MM.1S (cell line): ENCODE measurements around the gene WFDC12.
A peak's percentile ranks its signal among the peaks of the same experiment; 100 is the strongest.

Experiments
- DNase-seq: peaks from one replicate; pipeline ENCODE4 v3.0.0-alpha.2; 2015
- H2AFZ ChIP-seq: fragments of 300-600 bp; sonication (generic); 2 replicates; pipeline ENCODE4 v1.6.0; 2016; ENCODE audit warnings: antibody characterized with exemption, low read length
- H3F3A ChIP-seq: fragments of 300-600 bp; sonication (generic); 2 replicates; pipeline ENCODE4 v1.6.1; 2016; ENCODE audit warnings: mild to moderate bottlenecking, antibody characterized with exemption, low read length, moderate library complexity, mixed read lengths; ENCODE audit not compliant: insufficient read depth
- H3K27ac ChIP-seq: fragments of 300-600 bp; sonication (generic); 2 replicates; pipeline ENCODE4 v1.5.1; 2016; ENCODE audit warnings: mild to moderate bottlenecking, low read length
- H3K27me3 ChIP-seq: fragments of 300-600 bp; sonication (generic); replicated peaks from 2 replicates; pipeline ENCODE4 v1.6.0; 2016; ENCODE audit warnings: low read length; ENCODE audit not compliant: insufficient read depth
- H3K36me3 ChIP-seq: fragments of 300-600 bp; sonication (generic); replicated peaks from 2 replicates; pipeline ENCODE4 v1.6.1; 2016; ENCODE audit warnings: mild to moderate bottlenecking, low read length, mixed read lengths; ENCODE audit not compliant: insufficient read depth
- H3K4me1 ChIP-seq: fragments of 300-600 bp; sonication (generic); 2 replicates; pipeline ENCODE4 v1.6.1; 2016; ENCODE audit warnings: low read length, mixed read lengths
- H3K4me2 ChIP-seq: fragments of 300-600 bp; sonication (generic); 2 replicates; pipeline ENCODE4 v1.6.0; 2016; ENCODE audit warnings: low read depth, low read length
- H3K4me3 ChIP-seq: fragments of 300-600 bp; sonication (generic); 2 replicates; pipeline ENCODE4 v1.5.1; 2016; ENCODE audit warnings: low read length, mixed read lengths
- H3K79me2 ChIP-seq: fragments of 300-600 bp; sonication (generic); 2 replicates; pipeline ENCODE4 v1.6.1; 2016; ENCODE audit warnings: mixed run types, low read length, mixed read lengths
- H3K9ac ChIP-seq: fragments of 300-600 bp; sonication (generic); 2 replicates; pipeline ENCODE4 v1.6.1; 2016; ENCODE audit warnings: low read length, mixed read lengths
- H3K9me2 ChIP-seq: fragments of 300-600 bp; sonication (generic); replicated peaks from 2 replicates; pipeline ENCODE4 v1.6.1; 2016; ENCODE audit warnings: mild to moderate bottlenecking, low read length, mixed read lengths; ENCODE audit not compliant: insufficient read depth
- H3K9me3 ChIP-seq: fragments of 300-600 bp; sonication (generic); replicated peaks from 2 replicates; pipeline ENCODE4 v1.6.1; 2016; ENCODE audit warnings: mild to moderate bottlenecking, low read length, mixed read lengths; ENCODE audit not compliant: insufficient read depth
- H4K20me1 ChIP-seq: fragments of 300-600 bp; sonication (generic); 2 replicates; pipeline ENCODE4 v1.6.1; 2016; ENCODE audit warnings: mild to moderate bottlenecking, low read length, moderate library complexity, mixed read lengths; ENCODE audit not compliant: insufficient read depth
- EZH2 ChIP-seq: fragments of 300-600 bp; sonication (generic); optimal IDR thresholded peaks from 2 replicates; pipeline ENCODE3; 2017; ENCODE audit warnings: low read depth, mild to moderate bottlenecking, antibody characterized with exemption, low read length, mixed read lengths
- EZH2phosphoT487 ChIP-seq: fragments of 300-600 bp; sonication (generic); IDR thresholded peaks from 2 replicates; pipeline ENCODE4 v1.6.1; 2018; ENCODE audit warnings: antibody characterized with exemption, low read length
- TF ChIP-seq, protein P1 (sequence below): fragments of 300-600 bp; sonication (generic); IDR thresholded peaks from 2 replicates; pipeline ENCODE4 v1.5.1; 2016; ENCODE audit warnings: antibody characterized with exemption, low read length, mixed read lengths

WFDC12 gene

GRCh38 chr20:45115829-45116228, 8.4 kb downstream of the WFDC12 start:
- H3K4me1 ChIP-seq = no peaks in the 10 kb centered on the region
- H3F3A ChIP-seq = no peaks in the 10 kb centered on the region
- H3K79me2 ChIP-seq = no peaks in the 10 kb centered on the region
- no peak for TF ChIP-seq EZH2phosphoT487
- TF ChIP-seq EZH2 = no peak
- TF ChIP-seq, protein P1, sequence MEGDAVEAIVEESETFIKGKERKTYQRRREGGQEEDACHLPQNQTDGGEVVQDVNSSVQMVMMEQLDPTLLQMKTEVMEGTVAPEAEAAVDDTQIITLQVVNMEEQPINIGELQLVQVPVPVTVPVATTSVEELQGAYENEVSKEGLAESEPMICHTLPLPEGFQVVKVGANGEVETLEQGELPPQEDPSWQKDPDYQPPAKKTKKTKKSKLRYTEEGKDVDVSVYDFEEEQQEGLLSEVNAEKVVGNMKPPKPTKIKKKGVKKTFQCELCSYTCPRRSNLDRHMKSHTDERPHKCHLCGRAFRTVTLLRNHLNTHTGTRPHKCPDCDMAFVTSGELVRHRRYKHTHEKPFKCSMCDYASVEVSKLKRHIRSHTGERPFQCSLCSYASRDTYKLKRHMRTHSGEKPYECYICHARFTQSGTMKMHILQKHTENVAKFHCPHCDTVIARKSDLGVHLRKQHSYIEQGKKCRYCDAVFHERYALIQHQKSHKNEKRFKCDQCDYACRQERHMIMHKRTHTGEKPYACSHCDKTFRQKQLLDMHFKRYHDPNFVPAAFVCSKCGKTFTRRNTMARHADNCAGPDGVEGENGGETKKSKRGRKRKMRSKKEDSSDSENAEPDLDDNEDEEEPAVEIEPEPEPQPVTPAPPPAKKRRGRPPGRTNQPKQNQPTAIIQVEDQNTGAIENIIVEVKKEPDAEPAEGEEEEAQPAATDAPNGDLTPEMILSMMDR = no peak
- H3K9ac ChIP-seq = no peak overlapping the region
- H4K20me1 ChIP-seq = no peaks in the 10 kb centered on the region
- H3K4me3 ChIP-seq = no peak overlapping the region
- H3K27ac ChIP-seq = no peak overlapping the region
- no peaks in the 10 kb centered on the region for H3K36me3 ChIP-seq
- no peaks in the 10 kb centered on the region; the same call in 1 of the 2 replicates for H3K27me3 ChIP-seq
- DNase-seq = peak; percentile 4
- no peaks in the 10 kb centered on the region for H3K9me2 ChIP-seq
- no peak overlapping the region for H3K4me2 ChIP-seq
- H2AFZ ChIP-seq = no peak overlapping the region
- H3K9me3 ChIP-seq = no peaks in the 10 kb centered on the region

DNA sequence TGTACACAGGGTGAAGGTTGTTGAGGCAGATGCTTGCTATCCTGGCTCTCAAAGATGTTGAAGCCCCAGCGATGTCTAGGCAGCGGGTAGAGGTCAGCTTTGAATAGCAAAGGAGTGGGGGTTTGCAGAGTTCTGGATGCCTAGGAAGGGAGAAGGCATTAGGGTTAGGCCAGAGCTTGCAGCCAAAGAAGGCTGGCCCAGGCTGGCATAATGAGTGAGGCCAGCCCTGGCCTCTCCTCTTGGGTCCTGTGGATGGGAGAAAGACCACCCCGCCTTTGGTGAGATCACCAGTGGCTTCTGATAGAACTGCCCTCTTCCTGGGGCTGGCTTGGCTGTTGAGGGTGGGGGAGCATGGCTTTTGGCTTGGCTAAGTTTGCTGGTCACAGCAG, 8.9 kb downstream of the WFDC12 start:
- H3K79me2 ChIP-seq = no peaks in the 10 kb centered on the region
- H2AFZ ChIP-seq = no peak overlapping the region
- H3K27me3 ChIP-seq = no peaks in the 10 kb centered on the region; the same call in 1 of the 2 replicates
- no peaks in the 10 kb centered on the region for H3K4me1 ChIP-seq
- H3F3A ChIP-seq = no peaks in the 10 kb centered on the region
- H3K4me2 ChIP-seq = no peak overlapping the region
- H3K27ac ChIP-seq = no peak overlapping the region
- no peaks in the 10 kb centered on the region for H3K9me2 ChIP-seq
- no peak overlapping the region for H3K4me3 ChIP-seq
- TF ChIP-seq, protein P1 = no peak
- no peak for TF ChIP-seq EZH2
- no peak for TF ChIP-seq EZH2phosphoT487
- no peaks in the 10 kb centered on the region for H4K20me1 ChIP-seq
- no peak overlapping the region for H3K9ac ChIP-seq
- no peaks in the 10 kb centered on the region for H3K36me3 ChIP-seq
- DNase-seq = no peak
- H3K9me3 ChIP-seq = no peaks in the 10 kb centered on the region

- no peak within 1 kb of the TSS for H3K4me2 ChIP-seq
- no peak for TF ChIP-seq EZH2phosphoT487
- no peak for TF ChIP-seq EZH2
- TF ChIP-seq, protein P1 = no peak
- no peaks in the 10 kb centered on the region for H3F3A ChIP-seq
- H3K36me3 ChIP-seq = no peaks in the 10 kb centered on the region
- no peak within 1 kb of the TSS for H2AFZ ChIP-seq
- H3K9me3 ChIP-seq = no peaks in the 10 kb centered on the region
- H3K4me1 ChIP-seq = no peaks in the 10 kb centered on the region
- no peaks in the 10 kb centered on the region for H3K79me2 ChIP-seq
- H3K9ac ChIP-seq = no peak within 1 kb of the TSS
- H3K27ac ChIP-seq = no peak within 1 kb of the TSS
- H4K20me1 ChIP-seq = no peaks in the 10 kb centered on the region
- peak; percentile 1 for DNase-seq
- no peaks in the 10 kb centered on the region; the same call in 1 of the 2 replicates for H3K27me3 ChIP-seq
- no peaks in the 10 kb centered on the region for H3K9me2 ChIP-seq
- no peak within 1 kb of the TSS for H3K4me3 ChIP-seq
Observed at GRCh38 chr20:45114465-45115385, 9.5 kb downstream of the WFDC12 start, which contains the start of gene WFDC5. TSS of gene WFDC5 (minus strand) at chr20:45115174. CDS start at chr20:45115083, 91 bp downstream.
